ENCODE results near the gene PPWD1.

GRCh38 chr5:65548281-65548680 is 14.8 kb upstream of the PPWD1 start:
- TF ChIP-seq CTCF (IDR thresholded peaks at IDR 0.05) (no peak), EP300 (IDR thresholded peaks at IDR 0.05) (no peak)
